ENCODE results near the gene ZSCAN29.
"Not testable (repeated sequence)": the region's sequence is repeated elsewhere in the genome, so short reads cannot be mapped to it uniquely, and the experiment has no call there.

Gene ZSCAN29

DNA sequence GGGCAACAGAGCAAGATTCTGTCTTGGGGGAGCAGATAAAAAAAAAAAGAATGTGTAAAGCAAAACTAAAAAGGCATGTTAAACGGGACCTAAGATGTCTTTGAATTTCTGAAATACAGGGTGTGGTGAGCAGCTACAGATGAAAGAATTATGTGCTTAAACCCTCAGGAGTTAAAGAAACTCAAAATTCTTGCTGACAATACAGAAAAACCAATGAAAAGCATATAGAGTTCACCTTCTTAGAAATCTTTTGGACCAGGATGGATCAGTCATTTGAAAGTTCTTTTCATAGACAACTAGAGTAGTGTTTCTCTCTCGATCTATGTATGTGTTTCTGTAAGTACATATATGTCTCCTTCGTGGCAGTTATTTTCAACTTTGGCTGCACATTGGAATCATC, 31.4 kb upstream of the ZSCAN29 start:
- Histone ChIP-seq H3K27me3 (replicated peaks; ENCODE audit: control insufficient read depth, insufficient read depth, low read length, poor library complexity, severe bottlenecking) (no peaks in the 10 kb centered on the region), H3K4me1 (ENCODE audit: control insufficient read depth, insufficient read depth, low read length, poor library complexity, severe bottlenecking) (no peaks in the 10 kb centered on the region), H3K27ac (ENCODE audit: insufficient read depth, low read length, poor library complexity, severe bottlenecking) (no peak overlapping the region), H3K9me3 (ENCODE audit: control insufficient read depth, low read length) (no peaks in the 10 kb centered on the region), H3K4me3 (ENCODE audit: insufficient read depth, low read depth, low read length, poor library complexity, severe bottlenecking) (no peak overlapping the region), H3K36me3 (ENCODE audit: control insufficient read depth, insufficient read depth, low read length) (peaks cover 62% of the 10 kb centered on the region)
- no peak for DNase-seq

DNA sequence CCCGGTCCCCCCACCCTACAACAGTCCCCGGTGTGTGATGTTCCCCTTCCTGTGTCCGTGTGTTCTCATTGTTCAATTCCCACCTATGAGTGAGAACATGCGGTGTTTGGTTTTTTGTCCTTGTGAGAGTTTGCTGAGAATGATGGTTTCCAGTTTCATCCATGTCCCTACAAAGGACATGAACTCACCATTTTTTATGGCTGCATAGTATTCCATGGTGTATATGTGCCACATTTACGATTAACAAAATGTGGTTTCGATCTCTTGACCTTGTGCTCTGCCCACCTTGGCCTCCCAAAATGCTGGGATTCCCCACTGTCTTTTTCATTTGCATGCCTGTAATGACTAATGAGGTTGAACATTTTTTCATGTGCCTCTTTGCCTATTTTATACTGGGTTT, 22.7 kb upstream of the ZSCAN29 start:
- not testable (repeated sequence) for H3K9me3 ChIP-seq (ENCODE audit: control insufficient read depth, low read length); H3K4me3 ChIP-seq (ENCODE audit: insufficient read depth, low read depth, low read length, poor library complexity, severe bottlenecking); H3K27ac ChIP-seq (ENCODE audit: insufficient read depth, low read length, poor library complexity, severe bottlenecking); DNase-seq; H3K27me3 ChIP-seq (replicated peaks; ENCODE audit: control insufficient read depth, insufficient read depth, low read length, poor library complexity, severe bottlenecking); H3K4me1 ChIP-seq (ENCODE audit: control insufficient read depth, insufficient read depth, low read length, poor library complexity, severe bottlenecking)
- H3K36me3 ChIP-seq (ENCODE audit: control insufficient read depth, insufficient read depth, low read length), result peaks cover 33% of the 10 kb centered on the region

DNA sequence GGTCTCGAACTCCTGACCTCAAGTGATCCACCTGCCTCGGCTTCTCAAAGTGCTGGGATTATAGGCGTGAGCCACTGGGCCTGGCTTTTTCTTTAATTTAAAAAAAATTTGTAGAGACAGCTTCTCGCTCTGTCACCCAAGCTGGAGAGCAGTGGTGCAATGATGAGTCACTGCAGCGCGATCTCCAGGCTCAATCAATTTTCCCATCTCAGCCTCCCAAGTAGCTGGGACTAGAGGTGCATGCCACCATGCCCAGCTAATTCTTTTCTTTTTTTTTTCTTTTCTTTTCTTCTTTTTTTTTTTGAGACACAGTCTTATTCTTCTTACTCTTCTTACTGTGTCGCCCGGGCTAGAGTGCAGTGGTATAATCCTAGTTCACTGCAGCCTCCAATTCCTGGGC, 19.9 kb upstream of the ZSCAN29 start:
- Histone ChIP-seq H3K4me3 (ENCODE audit: insufficient read depth, low read depth, low read length, poor library complexity, severe bottlenecking) (no peak overlapping the region), H3K9me3 (ENCODE audit: control insufficient read depth, low read length) (no peaks in the 10 kb centered on the region), H3K4me1 (ENCODE audit: control insufficient read depth, insufficient read depth, low read length, poor library complexity, severe bottlenecking) (no peaks in the 10 kb centered on the region), H3K27me3 (replicated peaks; ENCODE audit: control insufficient read depth, insufficient read depth, low read length, poor library complexity, severe bottlenecking) (no peaks in the 10 kb centered on the region), H3K36me3 (ENCODE audit: control insufficient read depth, insufficient read depth, low read length) (peaks cover 27% of the 10 kb centered on the region), H3K27ac (ENCODE audit: insufficient read depth, low read length, poor library complexity, severe bottlenecking) (no peak overlapping the region)
- no peak for DNase-seq

DNA sequence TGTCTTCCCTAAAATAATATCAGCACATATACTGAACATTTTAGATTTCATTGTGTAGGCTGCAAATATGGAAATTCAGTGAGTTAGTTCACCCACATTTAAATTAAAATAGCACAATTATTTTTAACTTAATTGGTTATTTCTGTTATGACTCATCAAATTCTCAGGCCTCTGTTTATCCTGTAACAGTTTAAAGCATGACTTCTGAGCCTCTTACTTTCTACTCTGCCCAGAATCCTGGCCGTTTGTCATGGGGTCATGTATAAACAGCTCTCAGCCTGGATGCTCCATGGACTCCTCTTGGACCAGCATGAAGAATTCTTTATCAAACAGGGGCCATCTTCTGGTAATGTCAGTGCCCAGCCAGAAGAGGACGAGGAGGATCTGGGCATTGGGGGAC, 12.2 kb upstream of the ZSCAN29 start:
- H3K4me3 ChIP-seq (ENCODE audit: insufficient read depth, low read depth, low read length, poor library complexity, severe bottlenecking), result no peak overlapping the region
- no peak overlapping the region for H3K27ac ChIP-seq (ENCODE audit: insufficient read depth, low read length, poor library complexity, severe bottlenecking)
- H3K27me3 ChIP-seq (replicated peaks; ENCODE audit: control insufficient read depth, insufficient read depth, low read length, poor library complexity, severe bottlenecking), result no peaks in the 10 kb centered on the region
- H3K36me3 ChIP-seq (ENCODE audit: control insufficient read depth, insufficient read depth, low read length), result peaks cover 52% of the 10 kb centered on the region
- DNase-seq, result no peak
- H3K4me1 ChIP-seq (ENCODE audit: control insufficient read depth, insufficient read depth, low read length, poor library complexity, severe bottlenecking), result no peaks in the 10 kb centered on the region
- no peaks in the 10 kb centered on the region for H3K9me3 ChIP-seq (ENCODE audit: control insufficient read depth, low read length)

DNA sequence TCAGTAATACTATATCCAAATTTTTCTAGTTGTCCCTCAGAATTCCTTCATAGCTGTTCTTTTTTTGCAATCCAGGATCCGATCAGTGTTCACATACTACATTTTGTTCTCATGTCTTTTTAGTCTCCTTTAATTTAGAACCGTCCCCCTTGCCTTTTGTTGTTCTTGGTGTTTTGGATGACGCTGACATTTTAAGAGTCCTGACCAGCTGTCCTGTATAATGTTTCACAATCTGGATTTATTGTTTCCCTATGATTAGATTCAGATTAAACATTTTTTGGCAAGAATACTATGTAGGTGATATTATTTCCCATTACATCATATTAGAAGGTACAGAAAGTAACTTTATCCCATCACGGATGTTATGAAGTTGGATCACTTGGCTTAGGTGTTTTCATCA, 11.5 kb upstream of the ZSCAN29 start:
- no peaks in the 10 kb centered on the region for H3K9me3 ChIP-seq (ENCODE audit: control insufficient read depth, low read length)
- H3K4me1 ChIP-seq (ENCODE audit: control insufficient read depth, insufficient read depth, low read length, poor library complexity, severe bottlenecking), result no peaks in the 10 kb centered on the region
- peaks cover 54% of the 10 kb centered on the region for H3K36me3 ChIP-seq (ENCODE audit: control insufficient read depth, insufficient read depth, low read length)
- H3K4me3 ChIP-seq (ENCODE audit: insufficient read depth, low read depth, low read length, poor library complexity, severe bottlenecking), result no peak overlapping the region
- no peaks in the 10 kb centered on the region for H3K27me3 ChIP-seq (replicated peaks; ENCODE audit: control insufficient read depth, insufficient read depth, low read length, poor library complexity, severe bottlenecking)
- no peak overlapping the region for H3K27ac ChIP-seq (ENCODE audit: insufficient read depth, low read length, poor library complexity, severe bottlenecking)
- DNase-seq, result no peak

DNA sequence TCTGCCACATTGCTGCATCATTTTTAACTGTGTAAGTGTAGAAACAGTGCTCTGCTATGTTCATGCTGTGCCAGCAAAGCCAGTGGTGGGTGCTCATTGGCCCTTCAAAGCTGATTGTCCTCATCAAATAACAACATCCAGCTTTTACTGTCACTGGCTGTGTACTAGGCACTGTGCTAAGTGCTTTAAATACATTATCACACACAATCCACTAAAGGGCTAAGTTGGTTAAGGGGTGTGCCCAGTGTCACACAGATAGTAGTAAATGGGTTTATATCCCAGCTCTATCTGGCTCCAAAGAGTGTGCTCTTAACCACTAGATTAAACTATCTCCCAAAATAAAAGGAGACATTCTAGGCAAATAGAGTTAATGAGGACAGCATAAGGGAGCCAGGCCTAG, 7.8 kb upstream of the ZSCAN29 start:
- peaks cover 35% of the 10 kb centered on the region for H3K36me3 ChIP-seq (ENCODE audit: control insufficient read depth, insufficient read depth, low read length)
- no peak overlapping the region for H3K4me3 ChIP-seq (ENCODE audit: insufficient read depth, low read depth, low read length, poor library complexity, severe bottlenecking)
- no peaks in the 10 kb centered on the region for H3K4me1 ChIP-seq (ENCODE audit: control insufficient read depth, insufficient read depth, low read length, poor library complexity, severe bottlenecking)
- H3K9me3 ChIP-seq (ENCODE audit: control insufficient read depth, low read length), result no peaks in the 10 kb centered on the region
- no peak overlapping the region for H3K27ac ChIP-seq (ENCODE audit: insufficient read depth, low read length, poor library complexity, severe bottlenecking)
- no peaks in the 10 kb centered on the region for H3K27me3 ChIP-seq (replicated peaks; ENCODE audit: control insufficient read depth, insufficient read depth, low read length, poor library complexity, severe bottlenecking)
- DNase-seq, result no peak

DNA sequence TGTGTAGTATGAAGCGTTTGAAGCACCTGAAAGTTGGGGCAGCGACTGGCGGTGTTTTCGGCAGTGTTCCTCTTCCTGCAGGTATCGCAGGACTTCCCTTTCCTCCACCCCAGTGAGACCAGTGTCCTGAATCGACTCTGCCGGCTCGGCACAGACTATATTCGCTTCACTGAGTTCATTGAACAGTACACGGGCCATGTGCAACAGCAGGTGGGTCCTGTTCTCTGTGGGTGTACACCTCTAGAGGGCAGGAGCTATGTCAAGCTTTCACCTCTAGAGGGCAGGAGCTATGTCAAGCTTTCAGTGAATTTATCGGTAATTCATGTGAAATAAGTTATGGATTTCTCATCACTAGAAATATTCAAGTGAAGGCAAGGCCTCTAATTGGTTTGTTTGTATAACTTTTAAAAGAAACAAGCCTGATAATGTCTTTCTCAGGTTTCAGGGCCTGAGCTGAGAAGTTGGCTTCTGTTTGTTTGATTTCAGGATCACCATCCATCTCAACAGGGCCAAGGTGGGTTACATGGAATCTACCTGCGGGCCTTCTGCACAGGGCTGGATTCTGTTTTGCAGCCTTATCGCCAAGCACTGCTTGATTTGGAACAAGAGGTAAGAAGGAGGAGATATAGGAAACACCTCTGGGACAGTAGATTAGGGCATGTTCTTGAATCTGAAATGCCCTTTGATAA, 5.3 kb upstream of the ZSCAN29 start:
- H3K9me3 ChIP-seq (ENCODE audit: control insufficient read depth, low read length), result no peaks in the 10 kb centered on the region
- no peak overlapping the region for H3K4me3 ChIP-seq (ENCODE audit: insufficient read depth, low read depth, low read length, poor library complexity, severe bottlenecking)
- H3K36me3 ChIP-seq (ENCODE audit: control insufficient read depth, insufficient read depth, low read length), result peaks cover 21% of the 10 kb centered on the region
- peak in 1 of 3 donors; percentile 7 for DNase-seq
- H3K27ac ChIP-seq (ENCODE audit: insufficient read depth, low read length, poor library complexity, severe bottlenecking), result no peak overlapping the region
- H3K4me1 ChIP-seq (ENCODE audit: control insufficient read depth, insufficient read depth, low read length, poor library complexity, severe bottlenecking), result peaks cover 7% of the 10 kb centered on the region
- H3K27me3 ChIP-seq (replicated peaks; ENCODE audit: control insufficient read depth, insufficient read depth, low read length, poor library complexity, severe bottlenecking), result no peaks in the 10 kb centered on the region

DNA sequence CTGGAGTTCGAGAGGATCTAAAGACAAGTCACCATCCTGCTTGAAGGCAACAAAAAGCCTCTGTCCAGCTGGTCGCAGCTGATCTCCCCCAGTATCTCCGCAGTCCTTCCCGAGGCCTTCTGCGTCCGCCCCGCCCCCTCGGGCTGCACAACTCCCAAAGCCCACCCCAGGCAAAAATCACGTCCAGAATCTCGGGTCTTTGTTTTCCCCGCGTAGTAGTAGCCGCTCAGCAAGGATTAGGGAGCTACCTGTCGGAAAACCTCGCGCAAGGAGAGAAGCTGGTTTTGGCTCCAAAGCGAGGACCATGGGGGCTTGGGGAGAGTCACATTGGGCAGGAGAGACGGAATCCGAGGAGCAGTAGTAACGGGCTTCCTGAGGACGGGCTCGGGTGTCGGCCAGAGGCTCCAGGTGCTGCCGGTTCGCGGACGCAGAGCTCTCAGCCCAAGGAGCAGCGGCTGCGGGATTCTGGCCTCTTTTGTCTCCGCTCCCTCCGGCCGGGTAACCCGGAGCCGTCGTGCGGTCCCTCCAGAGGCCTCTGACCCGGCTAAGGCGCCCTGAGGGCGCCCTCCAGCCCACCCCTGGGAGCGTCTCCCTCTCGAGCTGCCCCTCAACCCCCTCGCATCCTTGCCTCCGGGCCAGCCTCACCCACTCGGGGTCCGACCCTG, 401 bp downstream of the ZSCAN29 start:
- no peak for DNase-seq
- Histone ChIP-seq H3K27me3 (replicated peaks; ENCODE audit: control insufficient read depth, insufficient read depth, low read length, poor library complexity, severe bottlenecking) (no peaks in the 10 kb centered on the region), H3K9me3 (ENCODE audit: control insufficient read depth, low read length) (no peaks in the 10 kb centered on the region), H3K4me3 (ENCODE audit: insufficient read depth, low read depth, low read length, poor library complexity, severe bottlenecking) (peak overlapping the region; percentile 81), H3K36me3 (ENCODE audit: control insufficient read depth, insufficient read depth, low read length) (peaks cover 6% of the 10 kb centered on the region), H3K27ac (ENCODE audit: insufficient read depth, low read length, poor library complexity, severe bottlenecking) (peak overlapping the region; percentile 59), H3K4me1 (ENCODE audit: control insufficient read depth, insufficient read depth, low read length, poor library complexity, severe bottlenecking) (peaks cover 7% of the 10 kb centered on the region)

DNA sequence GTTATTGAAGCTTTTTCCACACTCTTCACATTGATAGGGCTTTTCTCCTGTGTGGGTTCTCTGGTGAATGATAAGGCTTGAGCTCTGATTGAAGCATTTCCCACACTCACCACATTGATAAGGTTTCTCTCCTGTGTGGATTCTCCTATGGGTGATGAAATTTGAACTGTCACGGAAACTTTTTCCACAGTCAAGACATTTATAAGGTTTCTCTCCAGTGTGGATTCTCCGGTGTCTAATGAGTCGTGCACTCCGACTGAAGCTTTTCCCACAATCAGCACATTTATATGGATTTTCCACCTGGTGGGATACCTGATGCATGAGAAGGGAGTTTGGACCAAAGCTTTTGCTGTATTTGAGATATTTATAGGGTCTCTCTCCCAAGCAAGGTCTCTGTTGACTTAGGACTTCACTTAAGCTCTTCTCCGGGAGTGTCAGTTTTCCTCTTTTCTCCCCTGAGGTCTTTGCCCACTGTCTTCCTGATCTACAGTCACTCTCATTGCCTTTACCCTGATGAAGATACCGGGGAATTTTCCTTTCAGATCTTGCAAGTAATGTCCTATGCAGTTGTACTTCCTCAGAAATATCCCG, 9.4 kb downstream of the ZSCAN29 start:
- Histone ChIP-seq H3K27me3 (replicated peaks; ENCODE audit: control insufficient read depth, insufficient read depth, low read length, poor library complexity, severe bottlenecking) (no peaks in the 10 kb centered on the region), H3K27ac (ENCODE audit: insufficient read depth, low read length, poor library complexity, severe bottlenecking) (no peak overlapping the region), H3K4me1 (ENCODE audit: control insufficient read depth, insufficient read depth, low read length, poor library complexity, severe bottlenecking) (no peaks in the 10 kb centered on the region), H3K36me3 (ENCODE audit: control insufficient read depth, insufficient read depth, low read length) (peaks cover 9% of the 10 kb centered on the region), H3K9me3 (ENCODE audit: control insufficient read depth, low read length) (peaks cover 15% of the 10 kb centered on the region), H3K4me3 (ENCODE audit: insufficient read depth, low read depth, low read length, poor library complexity, severe bottlenecking) (no peak overlapping the region)
- no peak for DNase-seq

DNA sequence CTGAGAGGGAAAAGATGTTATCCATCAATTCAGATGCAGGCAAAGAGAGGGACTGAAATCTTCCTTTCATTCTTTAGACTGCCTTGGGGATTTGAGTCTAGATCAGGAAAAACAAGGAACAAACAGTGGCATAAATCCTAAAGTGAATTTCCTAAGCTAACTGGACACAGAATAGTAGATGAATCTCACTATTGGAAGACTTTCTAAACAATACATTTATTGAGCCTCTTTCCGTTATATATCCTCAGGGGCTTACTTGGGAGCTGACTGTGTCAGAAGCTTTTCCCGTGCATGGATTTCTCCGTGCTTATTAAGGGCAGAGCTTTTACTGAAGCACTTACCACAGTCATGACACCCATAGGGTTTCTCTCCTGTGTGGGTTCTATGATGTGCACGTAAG, 10.0 kb downstream of the ZSCAN29 start:
- no peak for DNase-seq

More for the DNA sequence above, 10.0 kb downstream of the ZSCAN29 start:
- H3K9me3 ChIP-seq (ENCODE audit: control insufficient read depth, low read length), result peaks cover 15% of the 10 kb centered on the region
- H3K27me3 ChIP-seq (replicated peaks; ENCODE audit: control insufficient read depth, insufficient read depth, low read length, poor library complexity, severe bottlenecking), result no peaks in the 10 kb centered on the region
- H3K27ac ChIP-seq (ENCODE audit: insufficient read depth, low read length, poor library complexity, severe bottlenecking), result no peak overlapping the region
- H3K4me1 ChIP-seq (ENCODE audit: control insufficient read depth, insufficient read depth, low read length, poor library complexity, severe bottlenecking), result no peaks in the 10 kb centered on the region
- peaks cover 9% of the 10 kb centered on the region for H3K36me3 ChIP-seq (ENCODE audit: control insufficient read depth, insufficient read depth, low read length)
- no peak overlapping the region for H3K4me3 ChIP-seq (ENCODE audit: insufficient read depth, low read depth, low read length, poor library complexity, severe bottlenecking)

Data from effector memory CD4-positive, alpha-beta T cell (primary cell).